HG03460 (cell line): Measurements from ENCODE around the gene TMSB4X.
"Not testable (repeated sequence)": the region's sequence is repeated elsewhere in the genome, so short reads cannot be mapped to it uniquely, and the experiment has no call there.

ENCODE experiments used
- ATAC-seq: cut with Tn5 transposase; IDR thresholded peaks from one replicate; pipeline ENCODE4 v1.9.1; 2021; ENCODE audit not compliant: unreplicated experiment

The TMSB4X gene

GRCh38 chrX:12954981-12955380, 19.9 kb upstream of the TMSB4X start:
- no peak for ATAC-seq

- ATAC-seq, result peak; percentile 33
These were observed 18.8 kb upstream of the TMSB4X start for GRCh38 chrX:12955882-12956703.

GRCh38 chrX:12956704-12957534, 18.0 kb upstream of the TMSB4X start:
- peak; percentile 48 for ATAC-seq

- ATAC-seq, result no peak
These were observed 16.9 kb upstream of the TMSB4X start for GRCh38 chrX:12958059-12958458.

- ATAC-seq, result no peak
These were observed 16.4 kb upstream of the TMSB4X start for GRCh38 chrX:12958461-12958860.

GRCh38 chrX:12961196-12961718, 13.7 kb upstream of the TMSB4X start:
- no peak for ATAC-seq

GRCh38 chrX:12962041-12962504, 12.8 kb upstream of the TMSB4X start:
- peak; percentile 41 for ATAC-seq

- not testable (repeated sequence) for ATAC-seq
These were observed 11.6 kb upstream of the TMSB4X start for GRCh38 chrX:12963210-12963850.

GRCh38 chrX:12965131-12965940, 9.6 kb upstream of the TMSB4X start:
- ATAC-seq, result no peak

- ATAC-seq, result no peak
These were observed 8.8 kb upstream of the TMSB4X start for GRCh38 chrX:12966151-12966550.

- no peak for ATAC-seq
These were observed 7.0 kb upstream of the TMSB4X start for GRCh38 chrX:12967711-12968465.

- no peak for ATAC-seq
These were observed 4.2 kb upstream of the TMSB4X start for GRCh38 chrX:12970691-12971202.

GRCh38 chrX:12971282-12972003, 3.5 kb upstream of the TMSB4X start:
- ATAC-seq, result no peak

- ATAC-seq, result no peak
These were observed 2.7 kb upstream of the TMSB4X start for GRCh38 chrX:12972243-12972642.

- no peak for ATAC-seq
These were observed 1.9 kb upstream of the TMSB4X start for GRCh38 chrX:12972878-12973560.

- no peak for ATAC-seq
These were observed 1.2 kb upstream of the TMSB4X start for GRCh38 chrX:12973561-12974304.

GRCh38 chrX:12974305-12974795, 560 bp upstream of the TMSB4X start:
- no peak for ATAC-seq

- ATAC-seq, result no peak
These were observed 708 bp downstream of the TMSB4X start for GRCh38 chrX:12975670-12975965.
